K562 (cell line): Measurements from ENCODE around the gene RGMA. TPM values are rescaled to one million over a fixed set of nuclear protein-coding genes. Genes with fewer than 3 reads are reported as not detected.

ENCODE experiments used
- ATAC-seq: fragments of 200-7000 bp; cut with Tn5 transposase; 3 replicates; pipeline ENCODE4 v1.9.1; 2020; ENCODE audit warnings: moderate library complexity
- BruUV-seq: library from RNA; stranded (reverse); fragments of 400-500 nt; replicated peaks from 2 replicates; lab custom pipeline; 2021; lab: Mats Ljungman, UMichigan
- CTCF ChIA-PET: fragments of 300-600 bp; formaldehyde crosslinking; extraction: SDS; loops from one replicate; lab custom pipeline; 2021; ENCODE audit warnings: low intra/inter-chr PET ratio; lab: Yijun Ruan, JAX
- POLR2A ChIA-PET: fragments of 300-600, 350-650 bp; sonication (Branson Sonifier 250); formaldehyde crosslinking; extraction: SDS; loops from one replicate; lab custom pipeline; 2021; ENCODE audit warnings: antibody characterized with exemption, inconsistent platforms; lab: Yijun Ruan, JAX
- DNase-seq, 4 experiments: peaks; one replicate each; pipeline versions ENCODE4 v3.0.0 to v3.0.0-alpha.2; 2011 to 2018; ENCODE audit warnings: low spot score in 3 of 4, mixed read lengths in 3 of 4; ENCODE audit errors: extremely low read depth in 1 of 4
- FAIRE-seq: peaks from 2 replicates; lab custom pipeline; 2011; peaks lifted over from hg19 to GRCh38; lab: Jason Lieb, UNC
- H2AFZ ChIP-seq: 2 replicates; pipeline ENCODE4 v1.6.0; 2011; ENCODE audit warnings: low read depth, low read length, control low read depth, inconsistent platforms
- H3K27ac ChIP-seq: fragments of 200-600 bp; 3 replicates; pipeline ENCODE4 v1.8.0; 2011; ENCODE audit warnings: low read depth, mild to moderate bottlenecking, control low read depth, inconsistent platforms, low read length, moderate library complexity, mixed read lengths; ENCODE audit errors: extremely low read depth
- H3K27me3 ChIP-seq, 2 experiments: fragments of 300-600 bp in 1 of 2; 2 replicates in 1 of 2; 3 replicates in 1 of 2; pipeline versions ENCODE4 v1.6.0 to v1.8.0; 2011; ENCODE audit warnings: inconsistent platforms in 2 of 2, low read length in 2 of 2, mild to moderate bottlenecking in 1 of 2, mixed read lengths in 1 of 2, moderate library complexity in 1 of 2; ENCODE audit not compliant: control insufficient read depth in 2 of 2, insufficient read depth in 2 of 2
- H3K36me3 ChIP-seq: fragments of 300-600 bp; 3 replicates; pipeline ENCODE4 v1.8.0; 2011; ENCODE audit warnings: mild to moderate bottlenecking, low read length, inconsistent platforms; ENCODE audit not compliant: control insufficient read depth, insufficient read depth
- H3K4me1 ChIP-seq, 2 experiments: fragments of 200-600 bp in 1 of 2; replicated peaks in 1 of 2; 2 replicates in 1 of 2; 3 replicates in 1 of 2; pipeline versions ENCODE4 v1.5.1 to v1.8.0; 2011; ENCODE audit warnings: inconsistent platforms in 2 of 2, low read length in 2 of 2, mild to moderate bottlenecking in 1 of 2, mixed read lengths in 1 of 2, moderate library complexity in 1 of 2; ENCODE audit not compliant: control insufficient read depth in 2 of 2, insufficient read depth in 2 of 2
- H3K4me2 ChIP-seq: 2 replicates; pipeline ENCODE4 v1.6.1; 2011; ENCODE audit warnings: low read length, control low read depth, inconsistent platforms, mixed read lengths; ENCODE audit not compliant: insufficient read depth
- H3K4me3 ChIP-seq: fragments of 200-600 bp; sonication (generic), shearing (Covaris generic); 2 replicates; pipeline ENCODE4 v1.5.1; 2016; ENCODE audit warnings: control low read depth, inconsistent platforms
- H3K79me2 ChIP-seq: fragments of 200-600 bp; 3 replicates; pipeline ENCODE4 v1.8.0; 2011; ENCODE audit warnings: low read length, inconsistent platforms; ENCODE audit not compliant: control insufficient read depth, insufficient read depth
- H3K9ac ChIP-seq, 2 experiments: 2 replicates each; pipeline versions ENCODE4 v1.6.0 to v1.6.1; 2011; ENCODE audit warnings: low read depth in 2 of 2, low read length in 2 of 2, control low read depth in 1 of 2, inconsistent platforms in 1 of 2, mild to moderate bottlenecking in 1 of 2, mixed read lengths in 1 of 2; ENCODE audit not compliant: insufficient read depth in 1 of 2
- H3K9me1 ChIP-seq: one replicate; pipeline ENCODE4 v1.6.0; 2011; ENCODE audit warnings: inconsistent platforms, mild to moderate bottlenecking, low read length, moderate library complexity; ENCODE audit not compliant: control insufficient read depth, insufficient read depth
- H3K9me3 ChIP-seq: replicated peaks from 2 replicates; pipeline ENCODE4 v1.5.1; 2011; ENCODE audit warnings: low read depth, low read length, inconsistent platforms; ENCODE audit not compliant: control insufficient read depth, insufficient read depth
- H4K20me1 ChIP-seq: replicated peaks from 2 replicates; pipeline ENCODE4 v1.6.1; 2011; ENCODE audit warnings: low read length, inconsistent platforms, mixed read lengths; ENCODE audit not compliant: control insufficient read depth, insufficient read depth
- C11orf30 ChIP-seq: fragments of 450-650 bp; IDR thresholded peaks from 2 replicates; pipeline ENCODE4 v1.6.1; 2016; ENCODE audit warnings: low read depth, mild to moderate bottlenecking
- EP300 ChIP-seq: IDR thresholded peaks from 2 replicates; pipeline ENCODE4 v1.6.1; 2012; ENCODE audit warnings: low read length, improper control_type of control experiment
- HDAC3 ChIP-seq: fragments of 450-650 bp; IDR thresholded peaks from 2 replicates; pipeline ENCODE4 v1.6.1; 2018; ENCODE audit warnings: borderline replicate concordance, mild to moderate bottlenecking, moderate library complexity; ENCODE audit not compliant: partially characterized antibody
- NFXL1 ChIP-seq: fragments of 450-650 bp; formaldehyde crosslinking; IDR thresholded peaks from 2 replicates; pipeline ENCODE4 v1.4.0; 2021; ENCODE audit warnings: mild to moderate bottlenecking
- POLR3A ChIP-seq: IDR thresholded peaks from 2 replicates; pipeline ENCODE4 v1.6.1; 2011; ENCODE audit warnings: borderline replicate concordance, mild to moderate bottlenecking, moderate library complexity; ENCODE audit not compliant: insufficient read length, insufficient read depth; ENCODE audit errors: extremely low read depth
- TRIM24 ChIP-seq, 2 experiments: fragments of 450-650 bp; IDR thresholded peaks; 2 replicates each; pipeline ENCODE4 v1.6.1; 2016
- ZNF3 ChIP-seq: fragments of 250-450 bp; sonication (Bioruptor Pico); IDR thresholded peaks from 2 replicates; pipeline ENCODE4 v1.5.0; 2021; ENCODE audit warnings: mild to moderate bottlenecking, moderate library complexity
- ZNF766 ChIP-seq: fragments of 200-800 bp; sonication (Bioruptor generic); conservative IDR thresholded peaks from 2 replicates; pipeline ENCODE4 v1.6.1; 2016; ENCODE audit warnings: missing genetic modification characterization, missing compliant biosample characterization
- WGBS: fragments of 100-300 bp; shearing (Covaris generic); methylation state at CpG from one replicate; pipeline ENCODE4 v1.1.6; 2016; ENCODE audit warnings: low coverage, mixed read lengths; ENCODE audit not compliant: insufficient coverage; ENCODE audit errors: missing lambda C conversion rate; 5-methylcytosine and 5-hydroxymethylcytosine counted together
- in situ Hi-C: fragments of 300-500 bp; cut with MboI; formaldehyde crosslinking; loops from 4 replicates; pipeline ENCODE4 v1.15.0; 2018; ENCODE audit warnings: inconsistent platforms, mixed read lengths
- intact Hi-C: fragments of 100-400 bp; cut with micrococcal nuclease; formaldehyde crosslinking; loops from 2 replicates; pipeline ENCODE4 v1.14.2; 2022
- polyA plus RNA-seq, 8 experiments: library from polyadenylated mRNA; depleted of rRNA in 4 of 8; stranded (reverse) in 5 of 8; unstranded in 3 of 8; fragments of >200 nt; fragmentation: Nextera tagmentation in 2 of 8; fragmentation: Illumina TruSeq in 1 of 8; extraction: Ambion mirVana in 2 of 8; extraction: Trizol in 1 of 8; gene quantifications; 2 replicates each; pipeline versions ENCODE4 v1.2.1 to v1.2.3, GENCODE V29; 2011 to 2014; ENCODE audit warnings: inconsistent platforms in 1 of 8, missing spikeins in 1 of 8
- total RNA-seq, 7 experiments: library from RNA; depleted of rRNA in 6 of 7; stranded (reverse); fragments of >200 nt in 6 of 7; fragmentation: Illumina TruSeq in 2 of 7; extraction: Trizol in 2 of 7; gene quantifications; 2 replicates each; pipeline versions ENCODE4 v1.2.1 to v1.2.3, GENCODE V29; 2011 to 2021; ENCODE audit warnings: low replicate concordance in 1 of 7
- TF ChIP-seq, protein P1 (sequence below): sonication (generic); formaldehyde crosslinking; IDR thresholded peaks from 2 replicates; pipeline ENCODE4 v1.8.1; 2022; ENCODE audit warnings: missing genetic modification reagents
- TF ChIP-seq, protein P2 (sequence below), 2 experiments: IDR thresholded peaks; 2 replicates each; pipeline ENCODE4 v1.6.1; 2012; ENCODE audit warnings: improper control_type of control experiment in 2 of 2, low read depth in 2 of 2, low read length in 2 of 2, borderline replicate concordance in 1 of 2

RGMA gene
- total and polyA plus RNA-seq, 9 of the 15 experiments (the other 6 are each of a cell fraction or from before 2014, with no cell fraction given) = 0.03 to 0.05 (median 0.03) TPM; not detected in 6

DNA sequence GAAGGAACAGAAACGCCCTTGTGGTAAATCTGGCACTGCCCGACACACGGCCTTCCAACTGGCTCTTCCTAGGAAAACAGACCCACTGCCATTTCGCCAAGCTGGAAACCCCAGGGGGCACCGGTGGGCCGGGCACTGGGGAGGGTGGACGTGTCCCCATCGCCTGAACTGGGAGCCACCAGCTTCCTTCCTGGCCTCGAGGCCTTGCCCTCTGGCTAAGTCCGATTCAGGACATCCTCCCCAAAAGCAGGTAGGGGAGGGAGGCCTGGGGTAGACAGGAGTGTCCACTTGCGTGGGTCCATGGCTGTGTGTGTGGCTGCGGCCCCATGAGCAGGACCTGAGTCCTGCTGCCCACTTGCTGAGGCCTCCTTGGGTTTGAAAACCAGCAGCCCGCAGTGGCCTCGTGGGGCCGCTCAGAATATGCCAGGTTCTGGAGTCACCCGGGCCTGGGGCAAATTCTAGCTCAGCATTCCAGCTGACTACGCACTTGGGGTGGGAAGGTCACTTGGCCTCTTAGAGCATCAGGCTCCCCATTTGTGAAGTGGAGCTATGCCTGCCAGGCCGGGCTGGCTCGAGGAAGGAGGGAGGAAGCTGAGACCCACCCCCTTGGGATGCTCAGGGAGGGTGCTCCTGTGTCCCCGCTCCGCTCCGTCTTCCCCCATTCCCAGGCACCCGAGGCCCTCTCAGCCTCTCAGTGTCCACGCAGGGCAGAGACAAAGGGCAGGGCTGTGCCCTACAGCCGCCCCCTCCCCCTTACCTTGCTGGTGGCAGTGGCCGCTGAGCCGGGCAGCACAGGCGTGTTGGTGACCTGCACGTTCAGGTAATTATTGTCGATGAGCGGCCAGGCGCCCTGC, 37.5 kb downstream of the RGMA start:
- no peak for FAIRE-seq
- H4K20me1 ChIP-seq = 0 out of 2 replicates have a peak, but pooled peaks cover 13% of the 10 kb centered on the region
- no peak overlapping the region for H2AFZ ChIP-seq
- H3K9me1 ChIP-seq = no peaks in the 10 kb centered on the region
- H3K4me2 ChIP-seq = no peak overlapping the region
- no peak for DNase-seq
- peaks cover 51 to 93% of the 10 kb centered on the region in 2 experiments; a peak in 4 of 5 replicates for H3K27me3 ChIP-seq
- in situ Hi-C loops = no loop called here
- no peak overlapping the region for H3K9ac ChIP-seq
- H3K4me3 ChIP-seq = no peak overlapping the region
- intact Hi-C loops = loop anchor here (2.0 to 10.0 kb wide), 2 partner anchors 15 to 317 kb away; no protein-coding TSS in a partner anchor
- no peaks in the 10 kb centered on the region for H3K9me3 ChIP-seq
- CTCF ChIA-PET = interaction anchor here (1.3 kb wide), 1 partner anchor 20 kb away, joined by 3 read pairs; no protein-coding TSS in a partner anchor
- no peak overlapping the region for H3K27ac ChIP-seq
- no TSS peak for BruUV-seq
- TF ChIP-seq, protein P1, sequence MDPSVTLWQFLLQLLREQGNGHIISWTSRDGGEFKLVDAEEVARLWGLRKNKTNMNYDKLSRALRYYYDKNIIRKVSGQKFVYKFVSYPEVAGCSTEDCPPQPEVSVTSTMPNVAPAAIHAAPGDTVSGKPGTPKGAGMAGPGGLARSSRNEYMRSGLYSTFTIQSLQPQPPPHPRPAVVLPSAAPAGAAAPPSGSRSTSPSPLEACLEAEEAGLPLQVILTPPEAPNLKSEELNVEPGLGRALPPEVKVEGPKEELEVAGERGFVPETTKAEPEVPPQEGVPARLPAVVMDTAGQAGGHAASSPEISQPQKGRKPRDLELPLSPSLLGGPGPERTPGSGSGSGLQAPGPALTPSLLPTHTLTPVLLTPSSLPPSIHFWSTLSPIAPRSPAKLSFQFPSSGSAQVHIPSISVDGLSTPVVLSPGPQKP (CRISPR knock-in tag) = no peak
- TF ChIP-seq, protein P2, sequence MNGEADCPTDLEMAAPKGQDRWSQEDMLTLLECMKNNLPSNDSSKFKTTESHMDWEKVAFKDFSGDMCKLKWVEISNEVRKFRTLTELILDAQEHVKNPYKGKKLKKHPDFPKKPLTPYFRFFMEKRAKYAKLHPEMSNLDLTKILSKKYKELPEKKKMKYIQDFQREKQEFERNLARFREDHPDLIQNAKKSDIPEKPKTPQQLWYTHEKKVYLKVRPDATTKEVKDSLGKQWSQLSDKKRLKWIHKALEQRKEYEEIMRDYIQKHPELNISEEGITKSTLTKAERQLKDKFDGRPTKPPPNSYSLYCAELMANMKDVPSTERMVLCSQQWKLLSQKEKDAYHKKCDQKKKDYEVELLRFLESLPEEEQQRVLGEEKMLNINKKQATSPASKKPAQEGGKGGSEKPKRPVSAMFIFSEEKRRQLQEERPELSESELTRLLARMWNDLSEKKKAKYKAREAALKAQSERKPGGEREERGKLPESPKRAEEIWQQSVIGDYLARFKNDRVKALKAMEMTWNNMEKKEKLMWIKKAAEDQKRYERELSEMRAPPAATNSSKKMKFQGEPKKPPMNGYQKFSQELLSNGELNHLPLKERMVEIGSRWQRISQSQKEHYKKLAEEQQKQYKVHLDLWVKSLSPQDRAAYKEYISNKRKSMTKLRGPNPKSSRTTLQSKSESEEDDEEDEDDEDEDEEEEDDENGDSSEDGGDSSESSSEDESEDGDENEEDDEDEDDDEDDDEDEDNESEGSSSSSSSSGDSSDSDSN (IDR thresholded peaks at IDR 0.05; ENCODE audit: borderline replicate concordance in 1 of 2, low read depth in 2 of 2, low read length in 2 of 2) = no peak
- TF ChIP-seq EP300 (no peak), ZNF766 (CRISPR knock-in tag) (no peak), HDAC3 (no peak), NFXL1 (CRISPR knock-in tag) (no peak), POLR3A (no peak), TRIM24 (IDR thresholded peaks at IDR 0.05) (no peak), C11orf30 (no peak), ZNF3 (CRISPR knock-in tag) (no peak)
- TF ChIP-seq, all 486 proteins: peak for 0
- WGBS = under 1% methylated on average over 23 of the region's 32 CpGs
- no peak for ATAC-seq
- Histone ChIP-seq H3K36me3 (no peaks in the 10 kb centered on the region), H3K4me1 (peaks cover 0 to 21% of the 10 kb centered on the region in 2 experiments; a peak in 2 of 5 replicates), H3K79me2 (no peaks in the 10 kb centered on the region)
- POLR2A ChIA-PET = interaction anchor here (1.1 kb wide), 1 partner anchor 9 kb away, joined by 4 read pairs; no protein-coding TSS in a partner anchor
